Germinal center (tissue), 1 donor: ENCODE results near the gene EIPR1.

Source experiments
- DNase-seq: peaks from one replicate; pipeline ENCODE4 v3.0.0; 2012; ENCODE audit warnings: mixed read lengths, low spot score

EIPR1 gene

DNA sequence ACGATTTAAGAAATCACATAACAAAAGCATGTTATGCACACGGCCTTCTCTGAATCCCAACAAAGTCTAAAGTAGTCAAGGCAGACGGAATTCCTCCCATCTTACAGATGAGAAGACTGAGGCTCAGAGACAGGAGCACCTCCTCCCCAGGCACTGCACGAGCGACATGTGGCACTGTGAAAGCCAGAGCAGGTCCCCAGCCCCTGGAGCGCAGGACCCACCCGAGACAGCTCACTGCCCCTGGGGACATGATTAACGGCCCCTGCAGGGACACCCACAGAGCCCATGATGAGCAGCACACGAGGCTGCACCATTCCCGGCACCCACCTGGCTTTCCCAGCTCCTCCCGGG lies 53.6 kb downstream of the EIPR1 start:
- no peak for DNase-seq

DNA sequence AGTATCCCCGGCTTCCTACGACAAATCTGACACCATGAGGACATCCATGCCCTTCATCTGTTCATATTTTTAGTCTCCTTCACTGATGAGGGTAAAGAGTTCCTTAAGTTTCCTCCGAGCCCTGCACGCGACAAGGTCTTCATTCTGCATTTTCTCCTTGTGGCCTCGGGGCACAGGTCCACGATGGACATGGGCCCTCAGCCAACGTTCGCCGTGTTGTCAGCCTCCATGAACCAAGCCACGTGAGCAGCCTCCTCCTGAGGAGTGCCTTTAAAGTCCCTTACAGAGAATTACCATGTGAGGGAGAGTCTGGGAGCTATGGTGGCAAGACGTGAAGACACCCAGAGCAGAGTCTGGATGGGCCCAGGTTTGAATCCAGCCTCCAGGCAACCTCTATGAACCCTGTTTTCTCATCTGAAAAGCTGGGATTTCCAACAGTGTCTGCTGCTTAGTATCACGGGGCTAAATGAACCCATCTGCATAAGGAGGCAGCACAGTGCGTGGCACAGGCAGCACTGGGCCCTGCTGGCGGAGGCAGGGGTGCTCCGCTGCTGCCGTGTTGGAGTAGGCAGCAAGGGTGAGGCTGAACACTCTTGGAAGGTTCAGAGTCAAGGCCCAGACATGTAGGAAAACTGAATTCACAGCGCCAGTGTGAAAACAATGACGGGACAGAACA lies 54.1 kb downstream of the EIPR1 start:
- no peak for DNase-seq

DNA sequence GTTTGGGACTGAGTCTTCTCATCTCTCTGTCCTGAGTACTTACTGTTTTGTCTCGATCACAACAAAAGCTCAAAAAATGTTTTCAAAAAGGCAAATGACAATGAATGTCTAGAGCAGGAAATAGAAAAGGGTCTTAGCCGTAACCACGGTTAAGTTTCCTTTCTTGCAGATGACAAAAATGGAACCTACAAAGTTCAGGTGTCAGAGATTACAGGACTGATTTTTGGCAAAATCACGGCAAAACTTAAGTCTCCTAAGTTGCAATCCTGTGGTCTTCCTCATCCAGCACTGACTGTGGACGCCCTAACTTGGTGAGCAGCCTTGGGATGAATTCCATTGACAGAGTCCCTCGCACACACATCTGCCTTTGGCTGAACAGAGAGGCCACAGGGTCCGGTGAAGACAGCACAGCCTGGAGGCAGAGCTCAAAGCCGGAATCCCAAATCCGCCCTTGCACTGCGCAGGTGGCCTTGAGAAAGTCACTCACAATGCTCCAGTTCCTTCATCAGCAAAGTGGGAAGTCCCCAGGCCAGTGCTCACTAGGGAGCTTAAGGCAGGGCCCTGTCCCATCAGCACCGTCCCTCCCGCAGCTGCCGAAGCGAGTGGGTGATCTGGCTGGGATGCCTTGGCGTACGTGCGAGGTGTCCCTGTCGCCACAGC lies 55.2 kb downstream of the EIPR1 start:
- DNase-seq = no peak

DNA sequence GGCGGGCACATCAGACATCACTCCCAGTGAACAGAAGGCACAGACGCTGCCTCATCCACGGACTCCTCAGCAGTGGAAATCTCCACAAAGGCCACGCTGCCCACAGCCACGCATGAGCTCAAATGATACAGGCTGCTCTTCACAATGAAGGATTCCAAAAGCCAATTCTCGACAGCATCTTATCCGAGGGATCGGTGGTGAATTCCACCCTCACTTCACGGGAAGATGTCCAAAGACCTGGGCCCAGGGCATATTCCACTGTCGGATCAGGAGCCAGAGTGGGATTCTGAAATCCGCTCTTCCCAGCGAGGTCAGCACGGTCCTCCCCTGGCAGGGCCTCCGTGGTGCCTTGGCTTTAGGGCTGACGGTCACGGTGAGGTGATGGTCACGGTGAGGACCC lies 55.8 kb downstream of the EIPR1 start:
- no peak for DNase-seq

DNA sequence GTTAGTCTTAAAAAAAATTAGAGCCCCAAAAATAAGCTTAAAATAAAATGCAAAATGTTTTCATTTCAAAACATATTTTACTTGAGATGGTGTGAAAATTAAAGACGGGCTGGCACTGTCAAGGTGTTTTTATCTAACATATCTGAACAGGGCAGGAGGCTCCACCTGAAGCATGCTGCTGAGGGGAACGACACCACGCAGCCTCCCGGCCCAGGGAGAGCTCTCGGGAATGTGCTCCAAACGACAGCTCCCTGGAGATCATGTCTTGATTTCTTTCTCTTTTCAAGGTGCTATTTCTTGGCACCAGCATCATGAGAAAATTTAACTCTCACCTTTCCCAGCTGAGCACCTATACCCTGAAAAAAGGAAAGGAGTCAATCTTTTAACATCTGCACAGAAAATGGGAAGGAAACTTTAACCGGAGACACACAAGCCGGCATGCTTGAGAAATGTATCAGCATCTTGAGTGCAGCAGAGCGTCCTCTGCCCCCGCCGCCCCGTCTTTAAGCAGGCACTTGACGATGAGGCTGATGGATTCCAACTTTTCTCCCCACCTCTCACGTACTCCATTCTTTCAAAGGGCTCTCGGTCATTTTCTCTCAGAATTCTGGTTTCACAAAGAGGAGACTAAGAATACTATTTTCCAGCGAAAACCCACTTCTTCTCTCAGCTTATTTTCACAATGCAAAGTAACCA lies 56.6 kb downstream of the EIPR1 start:
- no peak for DNase-seq

DNA sequence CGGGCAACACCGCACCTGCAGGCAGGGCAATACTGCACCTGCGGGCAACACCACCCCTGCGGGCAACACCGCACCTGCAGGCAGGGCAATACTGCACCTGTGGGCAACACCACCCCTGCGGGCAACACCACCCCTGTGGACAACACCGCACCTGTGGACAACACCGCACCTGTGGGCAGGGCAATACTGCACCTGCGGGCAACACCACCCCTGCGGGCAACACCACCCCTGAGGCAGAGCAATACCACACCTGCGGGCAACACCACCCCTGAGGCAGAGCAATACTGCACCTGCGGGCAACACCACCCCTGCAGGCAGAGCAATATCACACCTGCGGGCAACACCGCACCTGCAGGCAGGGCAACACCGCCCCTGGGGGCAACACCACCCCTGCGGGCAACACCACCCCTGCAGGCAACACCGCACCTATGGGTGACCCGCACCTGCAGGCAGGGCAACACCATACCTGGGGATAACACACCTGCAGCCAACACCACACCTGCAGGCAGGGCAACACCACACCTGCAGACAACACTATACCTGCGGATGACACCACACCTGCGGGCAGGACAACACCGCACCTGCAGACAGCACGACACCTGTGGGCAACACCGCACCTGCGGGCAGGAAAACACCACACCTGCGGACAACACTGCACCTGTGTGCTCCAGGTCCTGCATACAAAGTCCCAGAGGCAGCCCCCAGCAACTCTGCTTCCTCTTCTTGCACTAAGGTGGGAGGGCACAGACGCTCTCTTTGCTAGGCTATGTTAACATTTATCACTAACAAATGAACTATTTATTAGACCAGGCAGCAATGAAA lies 57.7 kb downstream of the EIPR1 start:
- DNase-seq = no peak

DNA sequence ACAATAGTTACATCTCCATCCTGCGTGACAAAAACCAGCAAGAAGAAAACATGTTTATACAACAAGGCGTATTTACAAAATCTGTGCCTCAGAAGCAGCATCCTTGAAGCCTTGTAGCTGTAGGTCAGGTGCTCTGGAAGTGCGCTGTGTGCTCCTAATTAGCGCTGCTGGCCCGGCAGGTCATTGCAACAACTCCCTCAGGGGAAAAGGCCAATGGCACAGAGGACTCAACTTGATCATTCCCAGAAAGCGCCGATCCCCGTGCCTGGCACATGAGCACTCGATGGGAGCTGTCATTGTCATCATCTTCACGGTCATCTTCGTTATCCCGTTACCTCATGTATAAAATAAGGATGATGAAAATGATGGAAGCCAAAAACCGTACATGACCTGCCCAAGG lies 58.5 kb downstream of the EIPR1 start:
- no peak for DNase-seq

DNA sequence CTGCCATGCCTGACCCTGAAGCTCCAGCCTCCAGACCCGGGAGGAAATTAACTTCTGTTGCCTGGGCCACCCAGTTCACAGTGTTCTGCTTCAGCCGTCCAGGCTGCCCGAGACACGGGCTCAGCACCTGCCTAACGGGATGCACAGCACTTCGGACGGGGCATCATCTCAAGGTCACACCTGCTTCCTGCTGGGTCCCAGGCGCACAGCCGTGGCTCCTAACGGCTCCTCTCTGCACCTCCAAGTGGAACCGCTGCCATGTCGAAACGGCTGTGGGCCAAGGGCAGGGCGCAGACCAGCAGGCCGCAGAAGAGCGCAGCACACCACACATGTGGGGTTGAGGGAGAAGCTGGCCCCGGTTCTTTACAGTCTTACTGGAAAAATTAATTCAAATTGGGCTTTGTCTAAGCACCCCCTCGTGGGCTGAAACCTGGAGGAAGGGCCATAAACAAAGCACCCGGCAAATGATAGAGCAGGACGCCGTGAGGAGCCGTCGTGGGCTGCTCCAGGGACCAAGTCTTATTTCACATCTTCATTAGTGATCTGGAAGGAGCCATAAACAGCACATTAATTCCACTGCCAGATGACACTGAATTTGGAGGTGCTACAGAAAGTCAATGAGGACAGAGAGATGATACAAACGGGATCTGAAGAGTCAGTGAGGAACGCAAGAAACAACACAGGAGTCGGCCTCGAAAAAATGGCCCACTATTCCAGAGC lies 59.6 kb downstream of the EIPR1 start:
- no peak for DNase-seq

DNA sequence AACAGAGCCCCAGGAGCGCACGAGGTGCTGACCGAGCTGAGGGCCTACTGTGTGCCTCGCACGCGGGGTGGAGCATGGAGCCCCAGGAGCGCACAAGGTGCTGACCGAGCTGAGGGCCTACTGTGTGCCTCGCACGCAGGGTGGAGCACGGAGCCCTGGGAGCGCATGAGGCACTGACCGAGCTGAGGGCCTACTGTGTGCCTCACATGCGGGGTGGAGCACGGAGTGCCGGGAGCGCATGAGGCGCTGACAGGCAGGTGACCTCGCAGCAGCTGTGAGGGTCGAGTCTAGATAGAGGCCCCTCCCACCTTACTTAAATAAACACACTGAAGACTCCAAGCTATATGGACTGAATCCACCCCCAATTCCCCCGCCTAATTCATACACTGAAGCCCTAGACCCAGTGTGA lies 60.3 kb downstream of the EIPR1 start:
- no peak for DNase-seq

DNA sequence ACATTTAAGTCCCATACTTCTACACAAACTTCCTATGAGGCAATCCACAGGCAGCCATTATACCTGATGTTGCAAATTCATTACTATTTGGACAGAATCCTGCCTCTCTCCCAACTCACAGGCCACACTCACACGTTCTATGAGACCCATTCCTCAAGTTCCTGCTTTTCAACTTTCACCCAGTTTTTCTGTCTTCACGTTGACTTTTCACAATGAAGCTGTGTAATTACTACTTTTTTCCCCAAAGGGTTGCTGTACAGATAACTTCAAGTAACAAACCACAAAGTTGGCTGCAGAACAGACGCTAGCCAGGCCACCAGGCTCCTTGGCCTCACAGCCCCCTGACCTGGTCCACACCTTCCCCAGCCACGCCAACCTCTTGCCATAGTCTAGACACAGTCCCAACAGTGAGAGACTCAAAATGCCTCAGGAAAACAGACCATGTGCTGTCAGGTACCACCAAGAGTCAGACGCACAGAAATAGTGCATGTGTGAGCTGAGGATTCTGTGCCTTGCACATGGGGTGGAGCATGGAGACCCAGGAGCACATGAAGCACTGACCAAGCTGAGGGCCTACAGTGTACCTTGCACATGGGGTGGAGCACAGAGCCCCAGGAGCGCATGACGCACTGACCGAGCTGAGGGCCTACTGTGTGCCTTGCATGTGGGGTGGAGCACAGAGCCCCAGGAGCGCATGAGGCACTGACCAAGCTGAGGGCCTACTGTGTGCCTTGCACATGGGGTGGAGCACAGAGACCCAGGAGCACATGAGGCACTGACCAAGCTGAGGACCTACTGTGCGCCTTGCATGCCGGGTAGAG lies 61.0 kb downstream of the EIPR1 start:
- DNase-seq = no peak

DNA sequence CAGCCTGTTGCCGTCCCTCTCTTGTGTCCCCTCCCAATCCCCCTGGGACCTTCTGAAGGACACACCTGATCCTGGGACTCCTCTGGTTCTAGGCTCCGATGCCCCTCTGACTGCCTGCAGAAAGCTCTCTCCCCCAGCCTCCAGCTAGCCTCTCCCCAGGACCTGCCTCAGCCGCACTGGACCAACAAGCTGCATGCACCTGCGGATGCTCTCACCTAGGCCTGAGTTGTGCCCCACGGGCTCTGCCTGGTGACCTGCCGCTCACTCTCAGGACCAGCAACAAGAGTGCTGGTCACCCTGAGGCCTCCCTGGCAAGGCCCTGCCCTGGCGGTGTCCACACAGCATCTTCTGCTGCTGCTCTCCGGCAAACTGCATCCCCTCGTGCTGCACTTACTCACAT lies 63.0 kb downstream of the EIPR1 start:
- DNase-seq = no peak

DNA sequence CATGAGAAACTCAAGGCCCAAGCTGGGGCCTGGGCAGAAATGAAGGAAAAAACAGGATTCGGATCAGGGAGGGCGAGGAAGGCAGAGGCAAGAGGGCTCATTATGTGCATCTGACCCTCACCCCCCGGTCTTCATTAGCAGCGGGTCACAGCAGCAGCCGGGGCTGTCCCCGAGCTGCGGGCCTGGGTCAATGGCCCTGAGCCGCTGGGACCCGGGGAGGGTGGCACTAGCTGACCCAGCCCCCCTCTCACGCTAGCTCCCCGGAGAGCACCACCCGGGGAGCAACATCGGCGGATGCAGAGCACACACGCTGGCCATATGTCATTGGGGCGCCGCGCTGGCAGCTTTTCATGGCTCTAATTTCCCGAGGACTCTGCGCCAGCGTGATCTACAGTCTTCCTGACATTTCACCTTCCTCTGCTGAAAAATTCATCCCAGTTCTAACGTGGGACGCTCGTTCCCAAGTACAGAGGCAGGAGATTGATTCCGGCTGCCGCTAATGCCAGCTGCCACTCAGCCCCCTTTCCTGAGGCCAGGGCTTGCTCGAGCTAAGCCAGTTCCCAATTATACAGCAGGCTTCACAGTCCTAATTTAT lies 63.7 kb downstream of the EIPR1 start:
- DNase-seq = no peak

DNA sequence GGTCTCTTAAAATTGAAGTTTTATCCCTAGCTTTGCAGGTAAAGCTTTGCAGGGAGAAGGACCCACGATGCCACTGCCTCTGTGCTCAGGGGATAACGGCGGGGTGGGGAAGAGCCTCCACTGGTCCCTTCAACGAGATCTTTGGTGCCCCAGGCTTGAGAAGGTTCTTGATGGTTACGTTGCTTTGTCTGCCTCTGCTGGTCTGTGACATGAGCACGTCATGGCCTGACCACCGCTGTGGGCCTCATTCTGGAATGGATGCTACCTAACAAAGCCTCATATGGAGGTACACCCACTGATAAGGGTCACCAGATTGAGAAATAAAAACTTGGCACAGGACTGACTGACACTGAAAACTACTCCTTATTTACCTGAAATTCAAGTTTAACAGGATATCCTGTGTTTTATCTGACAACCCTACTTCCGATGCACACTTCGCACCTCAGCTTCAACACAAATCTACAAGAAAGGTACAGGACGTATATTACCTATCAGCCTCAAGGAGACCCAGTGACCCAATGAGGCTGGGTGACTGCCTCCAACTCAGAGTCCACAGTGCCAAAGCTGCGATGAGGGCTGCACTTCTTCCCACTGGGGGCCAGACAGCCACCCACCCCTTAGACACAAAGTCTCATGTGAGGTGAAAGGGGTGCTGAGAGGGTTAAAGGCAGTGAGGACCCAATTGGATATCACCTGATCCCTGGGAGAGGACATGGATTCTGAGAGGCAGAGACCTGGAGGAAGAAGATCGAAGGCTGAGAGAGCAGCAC lies 64.9 kb downstream of the EIPR1 start:
- no peak for DNase-seq

DNA sequence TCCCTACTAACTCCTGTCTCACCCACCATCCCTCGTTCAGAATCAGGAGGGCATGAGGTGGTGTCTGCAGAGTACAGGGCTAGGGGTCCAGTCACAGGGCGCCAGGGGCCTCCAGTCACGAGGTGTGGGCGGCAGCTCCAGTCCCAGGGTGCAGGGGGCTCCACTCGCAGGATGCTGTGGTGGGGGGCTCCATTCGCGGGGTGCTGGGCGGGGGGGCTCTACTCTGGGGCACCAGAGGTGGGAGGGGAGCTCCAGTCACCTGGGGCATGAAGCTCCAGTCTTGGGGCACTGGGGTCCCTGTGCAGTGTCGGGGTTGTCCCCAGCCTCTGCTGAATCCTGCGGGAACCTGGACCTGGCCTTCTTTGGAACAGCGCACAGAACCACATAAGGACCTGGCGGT lies 66.0 kb downstream of the EIPR1 start:
- no peak for DNase-seq

DNA sequence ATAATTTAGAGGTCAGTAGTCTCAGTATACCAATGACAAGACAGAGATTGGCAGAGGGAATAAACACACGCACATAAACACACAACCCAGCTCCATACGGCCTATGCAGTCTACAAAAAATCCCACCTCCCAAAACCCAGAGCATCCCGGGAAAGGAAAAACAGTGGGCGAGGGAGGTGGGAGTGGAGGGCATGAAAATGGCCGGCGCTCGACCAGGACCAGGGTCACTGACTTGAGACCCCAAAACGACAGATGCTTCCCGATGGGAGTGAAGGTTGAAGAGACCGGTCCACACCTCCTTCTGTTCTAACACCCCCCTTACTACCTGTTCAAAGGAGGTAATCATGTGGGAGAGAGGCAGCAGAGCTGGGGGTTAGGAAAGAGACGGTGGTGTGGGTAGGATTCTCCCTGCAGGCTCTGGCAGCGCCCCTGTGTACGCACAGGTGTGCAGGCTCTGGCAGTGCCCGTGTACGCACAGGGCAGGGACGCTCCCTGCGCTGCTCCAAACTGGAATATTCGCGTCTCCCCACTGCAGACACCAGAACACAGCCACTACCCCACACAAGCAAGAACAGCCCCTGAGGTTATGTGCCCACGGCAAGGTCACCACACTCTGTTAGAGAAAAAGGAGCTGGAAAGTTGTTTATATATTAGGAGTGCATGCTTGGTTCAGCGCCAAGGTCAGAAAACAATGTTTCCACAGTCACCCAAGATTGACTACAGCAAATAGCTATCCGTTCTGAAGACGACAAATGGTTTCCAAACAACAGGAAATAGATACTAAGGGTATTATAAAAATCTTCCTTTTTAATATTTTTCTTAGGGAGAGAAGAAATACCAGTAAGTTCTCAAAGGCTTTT lies 67.9 kb downstream of the EIPR1 start:
- no peak for DNase-seq

DNA sequence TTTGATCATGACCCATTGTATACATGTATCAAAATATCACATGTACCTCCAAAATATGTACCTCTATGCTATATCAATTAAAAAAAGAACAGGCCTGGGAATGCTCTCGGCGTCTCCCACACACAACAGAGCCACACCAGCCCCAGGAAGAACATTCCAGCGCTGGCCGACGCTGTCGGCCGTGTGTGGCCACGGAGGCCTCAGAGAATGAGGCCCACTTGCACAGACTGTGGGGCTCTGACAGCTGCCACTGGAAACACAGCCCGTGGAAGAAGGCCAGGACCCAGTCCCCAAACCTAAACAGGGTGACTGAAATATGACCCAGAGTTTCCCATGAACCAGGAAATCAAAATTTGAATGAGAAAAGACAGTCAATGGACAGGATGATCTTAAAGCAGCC lies 69.7 kb downstream of the EIPR1 start:
- no peak for DNase-seq

DNA sequence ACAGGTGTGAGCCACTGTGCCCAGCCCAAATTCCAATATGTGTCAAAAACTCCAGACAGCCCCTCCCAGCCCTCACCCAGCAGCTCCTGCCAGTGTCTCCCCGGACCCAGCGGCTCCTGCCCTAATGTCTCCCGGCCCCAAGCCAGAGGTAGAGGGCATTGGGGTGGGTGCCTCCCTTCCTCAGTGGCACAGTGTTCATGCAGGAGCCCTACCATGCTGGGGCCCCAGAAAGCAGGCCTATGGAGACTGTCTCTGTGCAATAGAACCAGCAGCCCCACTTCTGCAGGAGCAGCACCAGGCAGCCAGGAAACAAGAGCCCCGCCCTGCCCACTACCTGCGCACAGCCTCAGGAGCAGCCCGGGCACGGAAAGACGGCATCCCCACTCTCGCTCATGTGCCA lies 70.4 kb downstream of the EIPR1 start:
- no peak for DNase-seq

DNA sequence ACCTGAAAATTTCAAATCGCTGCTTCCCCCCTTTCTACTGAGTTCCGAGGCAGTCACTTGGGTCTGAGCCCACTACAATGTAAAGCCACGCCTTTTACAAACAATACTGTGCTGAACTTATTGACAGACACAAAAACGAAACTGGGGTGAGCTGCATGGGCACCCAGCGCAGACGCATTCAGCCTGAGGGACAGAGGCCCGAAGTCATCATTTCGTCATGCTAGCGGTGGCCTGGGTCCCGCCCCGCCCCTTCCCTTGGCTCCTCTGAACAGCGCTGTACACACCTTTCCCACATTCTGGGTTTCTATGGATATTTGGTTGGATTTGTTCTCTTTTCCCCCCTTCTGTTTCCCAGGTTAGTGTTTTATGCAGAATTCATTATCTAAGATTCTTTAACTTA lies 71.7 kb downstream of the EIPR1 start:
- no peak for DNase-seq

DNA sequence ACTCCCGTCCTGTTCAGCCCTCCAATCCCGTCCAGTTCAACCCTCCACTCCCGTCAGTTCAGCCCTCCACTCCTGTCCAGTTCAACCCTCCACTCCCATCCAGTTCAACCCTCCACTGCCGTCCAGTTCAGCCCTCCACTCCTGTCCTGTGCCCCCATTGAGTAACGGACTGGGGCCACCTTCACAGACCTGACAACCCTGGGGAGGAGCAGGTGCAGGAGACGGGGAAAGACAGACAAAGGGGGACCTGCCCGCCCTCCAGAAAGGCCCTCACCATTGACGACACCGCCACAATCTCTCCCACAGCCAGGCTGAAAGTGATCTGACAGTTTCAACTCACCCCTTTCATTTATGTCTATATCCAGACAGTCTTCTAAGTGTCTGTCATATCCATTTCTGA lies 72.2 kb downstream of the EIPR1 start:
- DNase-seq = no peak
